ENCODE data around the gene UFD1. TPM values are rescaled to one million over a fixed set of nuclear protein-coding genes. Genes with fewer than 3 reads are reported as not detected.

UFD1 gene
- total and polyA plus RNA-seq, 2 donors (not counting 1 experiment from before 2014, with no cell fraction given), result 43.5 to 70.1 TPM

- no peaks in the 10 kb centered on the region for H3K27me3 Mint-ChIP-seq
- H3K4me1 ChIP-seq (ENCODE audit: control insufficient read depth in 2 of 2, insufficient read depth in 2 of 2, low read length in 2 of 2), result no peaks in the 10 kb centered on the region
- H3K27ac ChIP-seq (ENCODE audit: low read length in 2 of 2), result no peak overlapping the region
- intact Hi-C loops (cut with micrococcal nuclease), result no loop called here
- no peak for TF ChIP-seq EZH2 (IDR thresholded peaks at IDR 0.05; ENCODE audit: borderline replicate concordance, insufficient read depth, low read depth, low read length, poor library complexity, severe bottlenecking)
- TF ChIP-seq CTCF (IDR thresholded peaks at IDR 0.05), result no peak
- no peak overlapping the region for H2AFZ ChIP-seq (ENCODE audit: insufficient read depth, low read depth, low read length, poor library complexity, severe bottlenecking)
- no peaks in the 10 kb centered on the region for H3K27me3 ChIP-seq (replicated peaks in 1 of 4; ENCODE audit: control extremely low read depth in 1 of 4, control insufficient read depth in 3 of 4, insufficient read depth in 4 of 4, low read length in 3 of 4)
- H3K27ac Mint-ChIP-seq, result no peak overlapping the region
- ChIA-PET CTCF (no interaction called here), POLR2A (no interaction called here)
- DNase-seq (no peak), ATAC-seq (ENCODE audit: low read depth) (no peak)
- peaks cover 2% of the 10 kb centered on the region for H3K4me1 Mint-ChIP-seq
- H3K9me3 ChIP-seq (ENCODE audit: control extremely low read depth in 1 of 3, control insufficient read depth in 2 of 3, insufficient read depth in 1 of 3, low read length in 2 of 3), result no peaks in the 10 kb centered on the region
- H3K4me3 Mint-ChIP-seq, result no peak overlapping the region
- peaks cover 57% of the 10 kb centered on the region for H3K79me2 ChIP-seq (ENCODE audit: control insufficient read depth, insufficient read depth, low read length)
- H4K20me1 ChIP-seq (ENCODE audit: control insufficient read depth, insufficient read depth, low read length, poor library complexity, severe bottlenecking), result peaks cover 35% of the 10 kb centered on the region
- H3K4me2 ChIP-seq (replicated peaks; ENCODE audit: low read depth, low read length, poor library complexity, severe bottlenecking), result no peak overlapping the region
- no peak overlapping the region for H3K4me3 ChIP-seq (ENCODE audit: control extremely low read depth in 1 of 5, extremely low read depth in 1 of 5, insufficient read depth in 1 of 5, low read depth in 2 of 5, low read length in 4 of 5)
- H3K9ac ChIP-seq (ENCODE audit: low read length), result no peak overlapping the region
- H3K9me3 Mint-ChIP-seq (ENCODE audit: insufficient read depth), result no peaks in the 10 kb centered on the region
- peaks cover 6 to 85% of the 10 kb centered on the region in 2 experiments for H3K36me3 ChIP-seq (replicated peaks in 1 of 2; ENCODE audit: control extremely low read depth in 1 of 2, control insufficient read depth in 1 of 2, extremely low read depth in 1 of 2, insufficient read depth in 2 of 2, low read length in 1 of 2)
- WGBS (ENCODE audit: insufficient coverage), result 98% methylated on average over 5 of the region's 11 CpGs
Measured at GRCh38 chr22:19471572-19471971, 7.4 kb downstream of the UFD1 start.

- Histone ChIP-seq H3K27me3 (replicated peaks in 1 of 4; ENCODE audit: control extremely low read depth in 1 of 4, control insufficient read depth in 3 of 4, insufficient read depth in 4 of 4, low read length in 3 of 4) (no peaks in the 10 kb centered on the region), H3K4me3 (ENCODE audit: control extremely low read depth in 1 of 5, extremely low read depth in 1 of 5, insufficient read depth in 1 of 5, low read depth in 2 of 5, low read length in 4 of 5) (no peak overlapping the region), H2AFZ (ENCODE audit: insufficient read depth, low read depth, low read length, poor library complexity, severe bottlenecking) (no peak overlapping the region), H3K9ac (ENCODE audit: low read length) (no peak overlapping the region), H3K9me3 (ENCODE audit: control extremely low read depth in 1 of 3, control insufficient read depth in 2 of 3, insufficient read depth in 1 of 3, low read length in 2 of 3) (no peaks in the 10 kb centered on the region), H3K36me3 (replicated peaks in 1 of 2; ENCODE audit: control extremely low read depth in 1 of 2, control insufficient read depth in 1 of 2, extremely low read depth in 1 of 2, insufficient read depth in 2 of 2, low read length in 1 of 2) (peaks cover 5 to 94% of the 10 kb centered on the region in 2 experiments), H3K4me1 (ENCODE audit: control insufficient read depth in 2 of 2, insufficient read depth in 2 of 2, low read length in 2 of 2) (no peaks in the 10 kb centered on the region), H3K79me2 (ENCODE audit: control insufficient read depth, insufficient read depth, low read length) (peaks cover 41% of the 10 kb centered on the region), H3K4me2 (replicated peaks; ENCODE audit: low read depth, low read length, poor library complexity, severe bottlenecking) (no peak overlapping the region), H3K27ac (ENCODE audit: low read length in 2 of 2) (no peak overlapping the region), H4K20me1 (ENCODE audit: control insufficient read depth, insufficient read depth, low read length, poor library complexity, severe bottlenecking) (peaks cover 22% of the 10 kb centered on the region)
- no peaks in the 10 kb centered on the region for H3K9me3 Mint-ChIP-seq (ENCODE audit: insufficient read depth)
- TF ChIP-seq EZH2 (IDR thresholded peaks at IDR 0.05; ENCODE audit: borderline replicate concordance, insufficient read depth, low read depth, low read length, poor library complexity, severe bottlenecking) (no peak), CTCF (IDR thresholded peaks at IDR 0.05) (no peak)
- WGBS (ENCODE audit: insufficient coverage), result 100% methylated on average over 2 of the region's 2 CpGs
- H3K4me1 Mint-ChIP-seq, result no peaks in the 10 kb centered on the region
- H3K4me3 Mint-ChIP-seq, result no peak overlapping the region
- ATAC-seq (ENCODE audit: low read depth) (no peak), DNase-seq (no peak)
- POLR2A ChIA-PET, result no interaction called here
- no peaks in the 10 kb centered on the region for H3K27me3 Mint-ChIP-seq
- CTCF ChIA-PET, result no interaction called here
- intact Hi-C loops (cut with micrococcal nuclease), result no loop called here
- H3K27ac Mint-ChIP-seq, result no peak overlapping the region
Measured at GRCh38 chr22:19470010-19470409, 9.0 kb downstream of the UFD1 start.
